ENCODE data around the gene MYH3. TPM values are rescaled to one million over a fixed set of nuclear protein-coding genes. Genes with fewer than 3 reads are reported as not detected.

MYH3 gene
- polyA plus RNA-seq, 12 donors, result 4,109 to 17,402 (median 12,493) TPM

DNA sequence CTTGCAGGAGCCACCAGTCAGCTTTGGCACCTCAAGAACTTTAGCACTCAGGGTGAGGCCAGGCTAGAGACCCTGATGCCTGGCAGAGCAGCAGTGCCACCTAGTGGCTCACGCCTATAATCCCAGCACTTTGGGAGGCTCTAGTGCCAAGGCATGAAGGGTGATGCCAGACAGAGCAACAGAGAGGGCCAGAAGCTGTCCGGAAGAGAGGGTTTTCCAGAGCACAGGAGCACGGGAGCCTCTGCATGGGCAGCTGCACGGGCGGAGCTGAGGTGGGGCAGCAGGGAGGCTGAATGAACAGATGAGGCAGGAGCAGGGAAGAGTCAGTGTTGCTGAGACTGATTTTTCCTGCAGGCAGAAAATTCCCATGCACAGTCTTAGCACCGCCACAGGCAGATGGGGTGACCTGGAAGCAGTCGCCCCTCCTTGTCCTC, 38.9 kb downstream of the MYH3 start:
- peak; percentile 80 for DNase-seq

DNA sequence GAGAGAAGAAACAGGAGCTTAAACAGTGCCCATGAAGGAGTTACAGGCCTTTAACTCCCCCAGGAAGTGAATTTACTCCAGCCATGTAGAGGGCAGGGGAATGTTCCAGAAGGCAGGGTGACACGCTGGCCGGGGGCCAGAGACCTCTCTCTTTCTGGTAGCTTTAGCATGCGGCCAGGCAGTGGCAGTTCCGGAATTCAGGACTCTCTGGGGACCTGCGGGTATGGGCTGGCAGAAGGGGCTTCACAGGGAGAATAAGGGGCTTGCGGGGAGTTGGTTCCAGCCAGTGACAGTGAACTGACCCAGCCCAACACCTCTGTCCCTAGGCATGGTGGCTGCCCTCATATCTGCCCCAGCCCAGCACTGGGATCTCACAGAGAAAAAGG, 40.0 kb downstream of the MYH3 start:
- no peak for DNase-seq

DNA sequence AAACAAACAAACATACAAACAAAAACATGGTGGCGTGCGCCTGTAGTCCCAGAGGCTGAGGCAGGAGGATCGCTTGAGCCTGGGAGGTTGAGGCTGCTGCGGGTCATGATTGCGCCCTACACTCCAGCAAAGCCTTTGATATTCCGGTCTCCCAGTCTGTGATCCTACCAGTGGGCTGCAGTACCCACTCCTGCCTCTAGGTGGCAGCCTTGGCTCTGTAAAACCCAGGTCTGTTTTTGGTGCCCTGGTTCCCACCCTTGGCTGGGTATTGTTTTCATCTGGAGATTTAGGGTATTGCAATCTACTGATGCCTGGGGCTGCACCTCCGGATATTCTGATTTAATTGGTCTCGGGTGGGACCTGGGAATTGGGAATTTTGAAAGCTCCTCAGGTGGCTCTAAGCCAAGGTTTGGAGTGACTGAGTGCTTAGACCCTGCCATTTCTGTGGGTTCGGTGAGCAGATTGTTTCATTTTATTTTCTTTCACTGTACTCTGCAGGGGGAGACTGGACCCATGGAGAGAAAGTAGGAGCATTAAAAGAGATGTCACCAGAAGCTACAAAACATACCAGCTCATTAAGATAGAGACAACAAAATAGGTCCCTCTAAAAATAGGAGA, 40.5 kb downstream of the MYH3 start:
- peak; percentile 63 for DNase-seq

DNA sequence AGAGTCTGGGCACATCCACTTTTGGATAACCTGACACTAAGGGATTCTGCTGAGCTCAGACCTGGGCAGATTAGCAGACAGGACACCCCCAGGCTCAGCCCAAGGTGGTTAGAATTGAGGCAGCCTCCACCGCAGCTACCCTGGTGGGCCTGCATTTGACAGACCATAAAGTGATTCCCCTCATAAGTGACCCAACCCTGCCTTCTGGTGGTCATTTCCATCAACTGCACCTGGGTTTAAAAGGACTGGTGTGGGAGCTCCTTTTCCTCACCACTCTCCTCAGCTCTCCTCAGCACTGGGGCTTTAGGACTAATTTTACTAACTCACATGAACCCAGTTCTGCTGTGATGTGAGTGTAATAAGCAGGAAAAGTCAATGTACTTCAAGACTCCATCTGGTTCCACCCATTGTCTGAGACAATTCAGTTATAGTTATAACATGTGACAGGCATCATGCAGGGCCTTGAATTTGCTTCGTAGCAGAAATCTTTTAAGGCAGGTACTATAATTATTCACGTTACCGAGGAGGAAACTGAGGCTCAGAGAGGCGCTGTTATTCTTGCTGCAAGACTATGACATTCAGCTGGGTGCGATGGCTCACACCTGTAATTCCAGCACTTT, 42.5 kb downstream of the MYH3 start:
- peak; percentile 67 for DNase-seq

DNA sequence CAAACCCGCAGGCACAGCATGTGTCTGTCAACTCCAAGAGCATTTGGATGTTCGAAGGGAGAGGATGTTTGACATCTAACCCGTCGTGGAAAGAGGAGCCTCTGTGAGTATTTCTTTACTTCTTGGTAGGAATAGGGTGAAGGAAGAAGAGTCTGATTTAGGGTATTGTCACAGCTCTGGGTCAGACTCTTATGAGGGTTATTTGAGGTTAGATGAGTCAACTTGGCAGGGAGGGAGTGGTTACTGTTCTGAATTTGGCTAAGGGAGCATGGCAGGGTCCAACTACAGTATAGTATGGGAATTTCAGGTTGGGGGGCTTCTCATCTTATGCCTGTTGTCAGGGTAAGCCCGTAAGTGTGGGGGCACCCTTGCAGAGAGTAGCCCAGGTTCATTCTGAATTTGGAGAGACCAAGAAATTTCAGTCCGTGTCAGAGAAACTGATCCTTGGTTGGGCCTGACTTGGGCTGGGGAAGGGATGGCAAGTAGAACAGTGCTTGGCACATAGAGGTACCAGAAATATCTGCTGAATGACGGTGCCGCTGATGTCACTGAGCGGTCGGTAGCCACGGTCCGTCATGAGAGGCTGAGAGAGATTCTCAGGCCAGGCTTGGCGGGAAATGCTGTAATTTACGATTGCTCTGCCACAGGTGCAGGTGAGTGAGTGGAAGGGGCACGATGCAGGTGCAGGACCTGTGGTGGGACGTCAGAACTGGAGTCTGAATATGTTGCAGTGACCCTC, 43.2 kb downstream of the MYH3 start:
- no peak for DNase-seq

DNA sequence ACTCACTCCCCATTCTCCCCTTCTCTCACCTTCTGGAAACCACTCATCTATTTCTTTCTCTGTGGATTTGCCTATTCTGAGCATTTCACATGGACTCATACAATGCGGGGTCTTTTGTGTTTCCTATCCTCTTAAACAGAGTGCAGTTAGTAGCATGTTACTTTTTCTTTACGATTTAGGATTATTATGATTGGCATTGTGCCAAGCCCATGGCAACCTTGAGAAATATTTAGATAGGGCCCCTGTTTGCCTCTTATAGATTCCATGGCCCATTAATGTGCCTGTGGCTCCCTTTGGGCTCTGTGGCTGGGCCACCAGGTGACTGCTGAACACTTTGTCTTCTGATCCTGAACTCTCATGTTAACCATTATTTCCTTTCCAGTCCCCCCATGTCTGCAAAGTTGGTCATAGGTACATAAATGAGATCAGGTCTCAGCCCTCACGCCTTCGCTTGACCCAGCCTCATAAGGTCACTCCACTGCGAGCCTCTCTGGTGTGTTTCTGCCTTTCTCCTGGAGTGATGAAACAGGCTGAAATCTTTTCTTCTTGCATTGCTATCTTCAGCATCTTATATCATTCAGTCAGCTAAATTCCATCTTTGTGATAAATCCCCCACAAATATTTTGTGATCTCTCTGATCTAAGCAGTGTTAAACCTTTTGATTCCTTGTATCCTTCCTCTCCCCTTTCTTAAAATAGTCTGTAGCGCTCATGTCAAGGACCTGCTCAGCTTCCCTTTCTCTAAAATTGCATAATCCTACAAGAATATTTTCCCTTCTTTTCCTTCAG, 44.0 kb downstream of the MYH3 start:
- no peak for DNase-seq

DNA sequence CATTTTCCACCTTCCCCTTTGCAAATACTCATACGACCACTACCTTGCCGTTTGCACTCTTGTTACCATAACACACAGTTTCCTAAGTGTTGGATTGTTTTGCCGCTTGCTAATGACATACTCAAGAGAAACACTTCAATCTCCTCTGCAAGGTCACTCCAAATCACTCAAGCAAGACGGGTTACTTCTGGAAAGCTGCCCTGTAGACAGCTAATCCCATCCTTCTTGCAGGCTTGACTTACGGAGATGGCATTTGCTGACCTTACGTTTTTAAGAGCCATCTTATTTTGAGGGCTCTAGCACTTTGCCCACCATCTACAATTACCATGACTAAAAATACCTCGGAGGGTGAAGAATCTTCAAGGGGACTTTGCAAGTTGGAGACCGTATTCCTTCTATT, 46.2 kb downstream of the MYH3 start:
- no peak for DNase-seq

DNA sequence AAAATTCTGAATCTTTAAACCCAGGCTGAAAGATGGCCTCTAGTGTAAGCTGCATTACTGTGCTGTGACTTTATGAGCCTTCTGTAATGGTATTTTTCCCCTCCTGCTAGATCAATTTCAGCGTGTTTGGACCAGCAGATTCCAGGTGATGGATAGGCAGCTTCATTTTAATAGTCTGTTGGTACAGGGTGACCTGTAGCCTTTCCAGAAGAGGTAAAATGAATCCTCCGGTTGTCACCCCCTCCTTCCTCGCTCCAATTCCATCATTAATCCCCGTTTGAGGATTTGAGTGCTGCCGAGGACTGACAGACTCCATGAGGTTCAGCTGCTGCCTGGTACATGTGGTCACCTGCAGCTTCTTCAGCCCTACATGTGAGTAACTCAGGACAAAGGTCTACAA, 48.9 kb downstream of the MYH3 start:
- DNase-seq, result no peak

DNA sequence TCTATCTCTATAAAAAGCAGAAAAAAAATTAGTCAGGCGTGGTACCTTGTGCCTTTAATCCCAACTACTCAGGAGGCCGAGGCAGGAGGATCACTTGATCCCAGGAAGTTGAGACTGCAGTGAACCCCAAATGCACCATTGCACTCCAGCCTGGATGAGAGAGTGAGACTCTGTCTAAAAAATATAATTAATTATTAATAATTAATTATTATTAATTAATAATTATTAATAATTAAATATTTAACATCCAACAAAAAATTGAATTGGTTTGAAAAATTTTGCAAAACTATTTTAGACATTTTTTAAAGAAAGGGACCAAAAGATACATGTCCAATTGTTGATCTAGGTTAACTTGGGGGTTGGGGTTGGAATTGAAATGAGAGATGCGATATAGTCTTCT, 51.0 kb downstream of the MYH3 start:
- no peak for DNase-seq

DNA sequence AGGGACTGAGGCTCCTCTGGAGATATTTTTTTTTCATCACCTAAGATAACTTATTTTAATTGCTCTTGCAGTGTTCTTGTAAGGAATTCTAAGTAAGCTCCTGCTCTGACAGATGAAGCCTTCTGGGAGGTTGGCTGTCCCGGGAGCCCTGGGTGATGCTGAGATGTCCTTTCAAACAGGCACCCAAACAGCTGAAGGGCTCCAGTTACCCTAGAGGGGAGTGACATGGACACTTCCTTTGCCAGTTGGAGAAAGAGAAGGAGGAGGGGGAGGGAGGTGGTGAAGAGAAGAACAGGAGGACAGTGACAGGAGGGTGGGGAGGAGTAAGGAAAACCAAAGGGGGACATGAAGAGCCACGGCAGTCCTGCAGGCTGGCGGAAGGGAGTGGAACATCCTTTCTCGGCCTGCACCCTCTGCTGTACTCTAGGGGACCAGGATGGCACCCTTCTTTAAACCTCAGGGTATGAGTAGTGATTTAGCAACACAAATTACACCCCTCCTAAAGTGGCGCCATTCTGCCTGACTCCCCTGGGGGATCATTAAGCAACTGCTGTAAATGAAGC, 51.8 kb downstream of the MYH3 start:
- no peak for DNase-seq

DNA sequence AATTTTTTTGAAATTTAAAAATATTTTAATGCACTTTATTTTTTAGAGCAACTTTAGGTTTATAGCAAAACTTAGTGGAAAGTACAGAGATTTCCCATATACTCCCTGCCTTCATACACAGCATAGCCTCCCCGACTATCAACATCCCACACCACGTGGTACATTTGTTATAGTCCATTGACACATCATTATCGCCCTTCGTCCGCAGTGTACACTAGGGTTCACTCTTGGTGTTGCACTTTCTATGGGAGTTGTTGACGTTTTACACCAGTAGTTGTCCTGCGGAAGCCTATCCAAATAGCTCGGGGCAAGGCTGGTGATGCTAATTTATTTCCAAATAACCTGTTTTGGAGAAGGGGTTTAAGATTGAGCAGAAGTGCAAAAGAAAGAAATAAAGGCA, 52.6 kb downstream of the MYH3 start:
- DNase-seq, result no peak

DNA sequence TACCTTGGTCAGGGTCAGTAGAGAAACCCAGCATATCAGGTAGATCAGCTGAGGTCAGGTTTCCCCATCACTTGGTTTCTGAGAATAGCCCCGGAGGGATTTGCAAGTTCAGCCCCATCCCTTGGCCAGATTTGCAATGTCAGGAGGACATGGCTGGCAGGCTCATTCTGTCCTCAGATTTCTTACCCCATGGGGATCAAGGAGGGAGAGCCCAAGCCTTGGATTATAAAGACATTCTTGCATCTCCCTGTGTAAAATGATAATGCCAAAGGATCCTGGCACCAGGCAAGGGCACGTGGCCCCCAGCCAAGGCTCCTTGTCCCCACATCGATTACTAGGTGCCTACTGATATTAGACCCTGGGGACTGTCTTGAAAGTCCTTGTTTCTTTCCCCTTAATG, 53.2 kb downstream of the MYH3 start:
- no peak for DNase-seq

DNA sequence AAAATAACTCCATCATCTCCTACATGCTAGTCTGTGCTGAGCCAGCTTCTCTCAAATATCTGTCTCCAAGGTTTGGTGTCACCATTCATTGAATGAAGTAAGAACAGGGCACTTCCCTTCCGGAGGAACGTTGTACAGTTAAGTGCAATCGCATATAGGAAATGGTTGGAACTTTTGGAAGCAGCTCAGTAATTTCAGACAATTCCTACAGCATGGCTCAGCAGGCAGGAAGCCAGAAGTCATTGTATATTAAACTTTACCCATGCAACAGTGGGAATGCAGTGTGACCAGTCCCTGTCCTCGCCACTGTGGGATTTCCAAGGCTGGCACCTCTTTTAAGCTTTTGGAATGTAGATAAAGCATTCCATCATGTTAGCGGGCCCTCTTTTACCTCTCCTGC, 56.5 kb downstream of the MYH3 start:
- DNase-seq, result no peak

DNA sequence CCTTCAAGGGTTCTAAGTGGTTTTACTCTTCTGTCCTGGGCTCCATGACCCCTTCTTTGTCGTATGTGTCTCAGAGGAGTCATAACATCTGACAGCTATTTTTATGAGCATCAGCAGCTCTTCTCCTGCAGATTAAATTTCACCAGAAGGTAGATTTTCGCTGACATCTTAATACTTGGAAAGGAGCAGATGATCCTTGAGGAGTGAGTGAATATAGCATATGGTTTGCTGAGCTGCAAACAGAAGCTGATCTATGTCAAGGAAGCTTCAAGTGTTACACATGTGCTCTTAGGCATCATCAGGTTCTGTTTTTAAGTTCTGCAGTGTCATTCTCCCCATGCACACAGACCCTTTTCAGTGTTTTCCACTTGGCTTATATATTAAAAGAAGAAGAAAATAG, 58.5 kb downstream of the MYH3 start:
- DNase-seq, result no peak

DNA sequence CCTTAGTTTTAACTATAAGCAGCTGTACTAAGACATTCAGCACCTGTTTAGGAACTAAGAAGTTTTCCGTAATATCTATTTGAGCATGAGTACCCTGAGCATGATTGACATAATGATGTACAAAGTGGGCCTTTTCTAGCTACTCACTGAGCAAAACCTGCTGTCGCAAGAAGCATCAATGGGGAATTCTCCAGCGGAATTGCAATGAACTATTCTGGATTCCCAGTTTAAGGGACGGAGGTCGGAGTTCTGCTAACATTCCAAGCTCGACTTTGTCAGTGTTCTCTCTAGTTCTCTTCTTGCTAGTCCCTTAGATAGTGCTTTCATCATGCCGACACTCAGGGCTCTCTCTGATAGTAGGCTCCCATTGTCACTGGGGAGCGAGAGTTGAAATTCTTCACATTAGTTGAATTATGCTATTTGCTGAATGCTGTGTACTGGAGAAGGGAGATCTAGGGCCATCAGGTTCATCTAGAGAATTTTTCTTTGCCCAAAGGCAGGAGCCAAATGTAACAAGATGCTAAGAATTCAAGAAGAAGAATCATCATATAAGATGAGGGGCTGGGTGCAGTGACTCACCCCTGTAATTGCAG, 67.5 kb downstream of the MYH3 start:
- DNase-seq, result no peak

DNA sequence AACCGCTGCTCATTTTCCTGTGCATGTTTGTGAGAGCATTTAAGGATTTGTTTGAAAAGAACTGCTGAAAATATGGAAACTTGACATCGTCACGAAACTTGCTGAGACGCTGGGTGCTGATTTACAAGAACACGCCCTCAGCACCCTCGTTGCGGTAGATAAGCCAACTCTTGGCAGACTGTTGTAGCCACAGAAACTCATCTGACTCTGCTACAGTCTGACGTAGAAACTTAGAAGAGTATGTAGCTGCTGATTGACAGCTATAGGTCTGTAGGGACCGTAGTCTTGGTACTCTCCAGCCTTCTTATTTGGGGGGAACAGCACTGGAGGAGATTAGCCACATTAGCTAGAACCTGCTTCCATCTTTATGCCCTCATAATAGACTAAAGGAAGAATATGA, 71.6 kb downstream of the MYH3 start:
- DNase-seq, result no peak

DNA sequence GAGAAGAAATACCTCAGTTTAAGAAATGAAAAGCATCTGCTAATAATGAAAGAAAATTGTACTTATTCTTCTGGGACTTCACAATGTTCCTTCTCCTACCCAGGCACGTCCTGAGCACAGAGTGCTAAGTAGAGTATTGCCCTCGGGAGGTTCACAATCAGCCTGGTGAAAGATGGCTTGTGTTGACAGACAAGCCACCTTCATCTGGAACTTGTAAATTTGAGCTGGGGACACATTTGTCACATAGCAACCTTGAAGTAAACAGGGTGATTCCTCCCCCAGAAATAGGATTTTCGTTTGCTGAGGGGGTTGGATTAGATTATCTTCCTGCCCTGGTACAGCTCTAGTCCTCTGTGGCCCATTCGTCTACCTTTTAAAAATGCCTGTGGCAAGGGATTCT, 73.3 kb downstream of the MYH3 start:
- no peak for DNase-seq

DNA sequence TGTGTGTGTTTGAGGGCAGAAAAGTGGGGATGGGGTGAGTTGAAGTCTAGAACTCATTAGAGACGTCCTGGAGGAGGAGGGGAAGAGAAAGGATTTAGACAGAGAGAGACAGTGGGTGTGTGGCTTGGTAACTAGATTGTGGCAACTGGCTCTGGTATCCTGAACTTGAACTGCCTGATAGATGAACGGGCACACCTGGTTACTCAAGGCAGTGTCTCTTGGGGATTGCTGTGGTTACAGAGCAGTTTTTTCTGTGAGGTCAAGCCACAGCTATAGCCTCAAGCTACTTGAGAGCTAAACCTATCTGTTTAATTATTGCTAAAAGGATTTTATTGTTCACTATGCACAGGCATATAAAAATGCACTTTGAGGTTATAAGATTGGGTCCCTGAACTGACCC, 77.8 kb downstream of the MYH3 start:
- DNase-seq, result no peak

Measured in muscle of arm (tissue), 12 donors.